ENCODE data around the gene TBC1D30.

Gene TBC1D30

GRCh38 chr12:64864319-64864718, 39.9 kb downstream of the TBC1D30 start:
- no peak for FAIRE-seq

- no peak for FAIRE-seq
Measured at GRCh38 chr12:64875186-64875585, 50.7 kb downstream of the TBC1D30 start.

GRCh38 chr12:64876388-64877071, 52.1 kb downstream of the TBC1D30 start:
- FAIRE-seq: no peak

GRCh38 chr12:64877363-64878004, 53.0 kb downstream of the TBC1D30 start:
- FAIRE-seq: no peak

GRCh38 chr12:64882687-64883086, 58.2 kb downstream of the TBC1D30 start:
- no peak for FAIRE-seq

- no peak for FAIRE-seq
Measured at GRCh38 chr12:64883264-64884163, 59.1 kb downstream of the TBC1D30 start.

- no peak for FAIRE-seq
Measured at GRCh38 chr12:64884164-64884542, 59.7 kb downstream of the TBC1D30 start.

GRCh38 chr12:64884728-64885127, 60.3 kb downstream of the TBC1D30 start:
- FAIRE-seq: no peak

- no peak for FAIRE-seq
Measured at GRCh38 chr12:64889434-64890216, 65.2 kb downstream of the TBC1D30 start.

GRCh38 chr12:64890873-64891468, 66.5 kb downstream of the TBC1D30 start:
- FAIRE-seq: no peak

GRCh38 chr12:64891629-64892028, 67.2 kb downstream of the TBC1D30 start:
- FAIRE-seq: no peak

GRCh38 chr12:64892561-64892960, 68.1 kb downstream of the TBC1D30 start:
- no peak for FAIRE-seq

- no peak for FAIRE-seq
Measured at GRCh38 chr12:64893961-64894360, 69.5 kb downstream of the TBC1D30 start.

- FAIRE-seq: no peak
Measured at GRCh38 chr12:64894827-64895475, 70.5 kb downstream of the TBC1D30 start.

GRCh38 chr12:64895526-64895925, 71.1 kb downstream of the TBC1D30 start:
- no peak for FAIRE-seq

- FAIRE-seq: no peak
Measured at GRCh38 chr12:64900540-64900939, 76.1 kb downstream of the TBC1D30 start.

- FAIRE-seq: no peak
Measured at GRCh38 chr12:64903479-64904152, 79.2 kb downstream of the TBC1D30 start.

GRCh38 chr12:64907097-64907496, 82.7 kb downstream of the TBC1D30 start:
- no peak for FAIRE-seq

GRCh38 chr12:64909124-64909523, 84.7 kb downstream of the TBC1D30 start:
- FAIRE-seq: no peak

GRCh38 chr12:64911081-64911480, 86.6 kb downstream of the TBC1D30 start:
- FAIRE-seq: no peak

- no peak for FAIRE-seq
Measured at GRCh38 chr12:64911912-64912311, 87.5 kb downstream of the TBC1D30 start.

Data from colon (tissue), 2 donors.